GM19463 (cell line): ENCODE results near the gene DHRS7B.
A peak's percentile ranks its signal among the peaks of the same experiment; 100 is the strongest.
"Not testable (repeated sequence)": the region's sequence is repeated elsewhere in the genome, so short reads cannot be mapped to it uniquely, and the experiment has no call there.

ENCODE experiments used
- ATAC-seq: cut with Tn5 transposase; IDR thresholded peaks from one replicate; pipeline ENCODE4 v1.9.1; 2021; ENCODE audit warnings: mild to moderate bottlenecking, moderate library complexity; ENCODE audit not compliant: unreplicated experiment

DHRS7B gene

GRCh38 chr17:21107067-21107650 is 19.6 kb upstream of the DHRS7B start:
- ATAC-seq = not testable (repeated sequence)

GRCh38 chr17:21108651-21109050 is 18.1 kb upstream of the DHRS7B start:
- ATAC-seq = no peak

- no peak for ATAC-seq
These were observed 13.6 kb upstream of the DHRS7B start for GRCh38 chr17:21113049-21113690.

GRCh38 chr17:21113716-21114115 is 13.0 kb upstream of the DHRS7B start:
- ATAC-seq = no peak

GRCh38 chr17:21114791-21115190 is 12.0 kb upstream of the DHRS7B start:
- not testable (repeated sequence) for ATAC-seq

GRCh38 chr17:21119247-21119918 is 7.4 kb upstream of the DHRS7B start:
- peak; percentile 62 for ATAC-seq

- no peak for ATAC-seq
These were observed 6.9 kb upstream of the DHRS7B start for GRCh38 chr17:21119919-21120249.

- no peak for ATAC-seq
These were observed 2.7 kb upstream of the DHRS7B start for GRCh38 chr17:21124086-21124485.

- not testable (repeated sequence) for ATAC-seq
These were observed 2.2 kb upstream of the DHRS7B start for GRCh38 chr17:21124517-21124916.

GRCh38 chr17:21125862-21126261 is 902 bp upstream of the DHRS7B start:
- no peak for ATAC-seq

GRCh38 chr17:21127509-21128077 is 829 bp downstream of the DHRS7B start:
- no peak for ATAC-seq

- no peak for ATAC-seq
These were observed 2.4 kb downstream of the DHRS7B start for GRCh38 chr17:21129023-21129681.

- no peak for ATAC-seq
These were observed 4.4 kb downstream of the DHRS7B start for GRCh38 chr17:21131137-21131536.

GRCh38 chr17:21132428-21132827 is 5.7 kb downstream of the DHRS7B start:
- no peak for ATAC-seq

- ATAC-seq = no peak
These were observed 7.8 kb downstream of the DHRS7B start for GRCh38 chr17:21134559-21134958.

GRCh38 chr17:21140911-21141310 is 14.1 kb downstream of the DHRS7B start:
- ATAC-seq = peak; percentile 67

- ATAC-seq = no peak
These were observed 14.6 kb downstream of the DHRS7B start for GRCh38 chr17:21141331-21141730.

GRCh38 chr17:21142065-21142464 is 15.3 kb downstream of the DHRS7B start:
- not testable (repeated sequence) for ATAC-seq

GRCh38 chr17:21143695-21144094 is 16.9 kb downstream of the DHRS7B start:
- ATAC-seq = no peak

- ATAC-seq = not testable (repeated sequence)
These were observed 17.5 kb downstream of the DHRS7B start for GRCh38 chr17:21144299-21144698.

GRCh38 chr17:21146362-21147015 is 19.7 kb downstream of the DHRS7B start:
- no peak for ATAC-seq
